ENCODE data around the gene PKNOX2.

The PKNOX2 gene

GRCh38 chr11:125479137-125479536 lies 314.6 kb downstream of the PKNOX2 start:
- H3K27me3 ChIP-seq (ENCODE audit: insufficient read depth, poor library complexity, severe bottlenecking): peaks cover 2% of the 10 kb centered on the region
- DNase-seq (ENCODE audit: low read depth in 1 of 2, low spot score in 1 of 2): no peak
- no peak overlapping the region for H3K4me3 ChIP-seq (replicated peaks; ENCODE audit: insufficient read depth, low read length)
- TF ChIP-seq SPI1 (IDR thresholded peaks at IDR 0.05; ENCODE audit: borderline replicate concordance, low read depth): no peak
- no peak for TF ChIP-seq CTCF (IDR thresholded peaks at IDR 0.05; ENCODE audit: insufficient read depth, low read length)
- TF ChIP-seq POLR2AphosphoS5 (IDR thresholded peaks at IDR 0.05; ENCODE audit: low read depth): no peak
- TF ChIP-seq REST (IDR thresholded peaks at IDR 0.05; ENCODE audit: insufficient replicate concordance, low read depth): no peak
- TF ChIP-seq GABPA (IDR thresholded peaks at IDR 0.05; ENCODE audit: low read depth): no peak
- no peak overlapping the region for H3K27ac ChIP-seq (replicated peaks)

GRCh38 chr11:125481531-125481930 lies 317.0 kb downstream of the PKNOX2 start:
- H3K4me3 ChIP-seq (replicated peaks; ENCODE audit: insufficient read depth, low read length): no peak overlapping the region
- no peak for TF ChIP-seq CTCF (IDR thresholded peaks at IDR 0.05; ENCODE audit: insufficient read depth, low read length)
- TF ChIP-seq GABPA (IDR thresholded peaks at IDR 0.05; ENCODE audit: low read depth): no peak
- no peak for TF ChIP-seq REST (IDR thresholded peaks at IDR 0.05; ENCODE audit: insufficient replicate concordance, low read depth)
- no peak for TF ChIP-seq SPI1 (IDR thresholded peaks at IDR 0.05; ENCODE audit: borderline replicate concordance, low read depth)
- TF ChIP-seq POLR2AphosphoS5 (IDR thresholded peaks at IDR 0.05; ENCODE audit: low read depth): no peak
- DNase-seq (ENCODE audit: low read depth in 1 of 2, low spot score in 1 of 2): no peak
- no peak overlapping the region for H3K27ac ChIP-seq (replicated peaks)
- H3K27me3 ChIP-seq (ENCODE audit: insufficient read depth, poor library complexity, severe bottlenecking): peaks cover 2% of the 10 kb centered on the region
